Measurements from ENCODE around the gene ATE1.

Gene ATE1

DNA sequence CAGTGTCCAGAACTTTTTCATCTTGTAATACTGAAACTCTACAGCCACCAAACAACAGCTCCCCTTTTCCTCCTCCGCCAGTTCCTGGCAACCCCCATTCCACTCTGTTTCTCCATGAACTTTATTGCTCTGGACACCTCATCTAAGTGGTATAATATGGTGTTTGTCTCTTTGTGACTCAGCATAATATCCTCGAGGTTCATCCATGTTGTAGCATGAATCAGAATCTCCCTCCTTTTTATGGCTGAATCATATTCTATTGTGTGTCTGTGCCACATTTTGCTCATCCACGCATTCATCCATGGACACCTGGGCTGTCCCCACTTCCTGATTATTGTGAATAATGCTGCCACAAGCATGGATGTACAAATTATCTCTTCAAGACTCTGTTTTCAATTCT is 205.2 kb downstream of the ATE1 start:
- no peak for DNase-seq (ENCODE audit: extremely low read depth, low read depth)
- TF ChIP-seq, protein P1, sequence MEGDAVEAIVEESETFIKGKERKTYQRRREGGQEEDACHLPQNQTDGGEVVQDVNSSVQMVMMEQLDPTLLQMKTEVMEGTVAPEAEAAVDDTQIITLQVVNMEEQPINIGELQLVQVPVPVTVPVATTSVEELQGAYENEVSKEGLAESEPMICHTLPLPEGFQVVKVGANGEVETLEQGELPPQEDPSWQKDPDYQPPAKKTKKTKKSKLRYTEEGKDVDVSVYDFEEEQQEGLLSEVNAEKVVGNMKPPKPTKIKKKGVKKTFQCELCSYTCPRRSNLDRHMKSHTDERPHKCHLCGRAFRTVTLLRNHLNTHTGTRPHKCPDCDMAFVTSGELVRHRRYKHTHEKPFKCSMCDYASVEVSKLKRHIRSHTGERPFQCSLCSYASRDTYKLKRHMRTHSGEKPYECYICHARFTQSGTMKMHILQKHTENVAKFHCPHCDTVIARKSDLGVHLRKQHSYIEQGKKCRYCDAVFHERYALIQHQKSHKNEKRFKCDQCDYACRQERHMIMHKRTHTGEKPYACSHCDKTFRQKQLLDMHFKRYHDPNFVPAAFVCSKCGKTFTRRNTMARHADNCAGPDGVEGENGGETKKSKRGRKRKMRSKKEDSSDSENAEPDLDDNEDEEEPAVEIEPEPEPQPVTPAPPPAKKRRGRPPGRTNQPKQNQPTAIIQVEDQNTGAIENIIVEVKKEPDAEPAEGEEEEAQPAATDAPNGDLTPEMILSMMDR (IDR thresholded peaks at IDR 0.05; ENCODE audit: low read depth, low read length, missing control alignments) = no peak
- H3K4me3 ChIP-seq (replicated peaks; ENCODE audit: low read depth, low read length) = no peak overlapping the region

DNA sequence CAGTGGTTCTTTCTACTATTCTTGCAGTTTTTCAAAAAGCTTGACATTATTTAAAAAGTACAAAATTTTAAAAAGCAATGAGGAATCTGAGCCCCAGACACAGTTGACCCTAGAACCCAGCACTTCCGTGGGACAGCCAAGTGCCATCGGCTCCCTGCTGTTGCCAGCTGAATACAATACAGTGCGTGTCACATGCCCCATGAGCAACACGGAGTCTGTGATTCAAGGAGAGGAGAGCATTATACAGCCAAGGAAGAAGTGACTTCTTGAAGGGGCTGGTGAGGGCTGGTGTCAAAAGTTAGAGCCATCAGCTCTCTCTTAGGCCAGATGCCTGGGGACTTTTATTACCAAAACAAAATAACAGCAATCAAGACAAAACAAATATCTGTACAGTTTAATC is 206.6 kb downstream of the ATE1 start:
- no peak overlapping the region for H3K4me3 ChIP-seq (replicated peaks; ENCODE audit: low read depth, low read length)
- TF ChIP-seq, protein P1 (IDR thresholded peaks at IDR 0.05; ENCODE audit: low read depth, low read length, missing control alignments) = no peak
- DNase-seq (ENCODE audit: extremely low read depth, low read depth) = no peak

DNA sequence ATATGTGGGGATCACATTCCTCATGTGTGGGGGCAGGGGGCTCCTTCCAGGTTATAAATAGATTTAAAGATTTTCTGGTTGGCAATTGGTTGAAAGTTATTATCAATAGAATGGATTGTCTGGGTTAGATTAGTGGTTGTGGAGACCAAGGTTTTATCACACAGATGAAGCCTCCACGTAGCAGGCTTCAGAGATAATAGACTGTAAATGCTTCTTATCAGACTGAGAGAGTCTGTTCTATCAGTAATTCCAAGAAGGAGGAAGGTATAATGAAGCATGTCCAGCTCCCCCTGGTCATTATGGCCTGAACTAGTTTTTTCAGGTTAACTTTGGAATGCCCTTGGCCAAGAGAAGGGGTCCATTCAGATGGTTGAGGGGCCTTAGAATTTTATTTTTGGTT is 211.9 kb downstream of the ATE1 start:
- TF ChIP-seq, protein P1 (IDR thresholded peaks at IDR 0.05; ENCODE audit: low read depth, low read length, missing control alignments) = no peak
- no peak overlapping the region for H3K4me3 ChIP-seq (replicated peaks; ENCODE audit: low read depth, low read length)
- DNase-seq (ENCODE audit: extremely low read depth, low read depth) = no peak

DNA sequence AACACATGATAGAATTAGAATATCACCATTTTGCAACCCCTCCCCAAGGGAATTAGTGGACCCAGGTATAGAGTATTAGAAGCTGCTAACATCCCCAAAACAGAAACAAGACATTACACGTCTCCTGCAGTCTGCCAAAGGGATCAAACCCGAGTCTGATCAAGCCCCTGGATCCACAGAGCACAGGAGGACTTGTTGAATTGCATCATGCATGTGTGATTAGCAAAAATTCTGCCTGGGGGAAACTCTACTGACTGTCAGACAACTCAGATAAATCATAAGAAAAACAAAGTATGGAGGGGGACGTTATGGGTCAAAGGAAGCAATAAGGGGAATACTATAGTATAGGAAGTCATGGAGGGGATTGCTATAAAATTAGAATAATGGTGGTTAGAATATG is 212.8 kb downstream of the ATE1 start:
- no peak overlapping the region for H3K4me3 ChIP-seq (replicated peaks; ENCODE audit: low read depth, low read length)
- TF ChIP-seq, protein P1 (IDR thresholded peaks at IDR 0.05; ENCODE audit: low read depth, low read length, missing control alignments) = no peak
- no peak for DNase-seq (ENCODE audit: extremely low read depth, low read depth)

DNA sequence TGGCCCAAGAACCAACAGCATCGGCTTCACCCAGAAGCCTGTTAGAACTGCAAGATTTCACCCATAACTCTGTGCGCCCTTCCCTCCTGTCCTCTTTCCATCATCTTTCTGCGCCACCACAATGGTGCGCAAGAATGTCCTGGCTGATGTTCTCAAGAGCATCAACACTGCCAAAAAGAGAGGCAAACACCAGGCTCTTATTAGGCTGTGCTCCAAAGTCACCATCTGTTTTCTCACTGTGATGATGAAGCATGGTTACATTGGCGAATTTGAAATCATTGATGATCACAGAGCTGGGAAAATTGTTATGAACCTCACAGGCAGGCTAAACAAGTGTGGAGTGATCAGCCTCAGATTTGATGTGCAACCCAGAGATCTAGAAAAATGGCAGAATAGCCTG is 214.3 kb downstream of the ATE1 start:
- TF ChIP-seq, protein P1 (IDR thresholded peaks at IDR 0.05; ENCODE audit: low read depth, low read length, missing control alignments) = no peak
- no peak for DNase-seq (ENCODE audit: extremely low read depth, low read depth)
- no peak overlapping the region for H3K4me3 ChIP-seq (replicated peaks; ENCODE audit: low read depth, low read length)

DNA sequence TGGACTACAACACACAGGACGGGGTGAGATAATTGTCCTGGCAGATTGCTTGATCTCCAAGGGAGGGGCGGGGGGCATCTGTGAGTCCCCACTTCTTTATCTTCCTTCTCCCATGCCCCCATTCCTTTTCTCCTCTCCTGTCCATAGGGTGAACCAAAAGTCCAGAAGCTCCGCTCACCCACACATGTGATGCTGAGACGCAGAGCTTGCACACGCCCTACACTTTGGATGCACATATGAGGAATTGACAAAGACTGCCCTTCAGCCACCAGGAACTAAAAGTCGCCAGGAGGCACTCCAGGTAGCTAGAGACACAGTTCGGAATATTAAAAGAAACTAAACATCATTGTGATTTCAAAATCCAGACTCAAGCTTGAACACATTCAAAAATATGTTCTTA is 216.9 kb downstream of the ATE1 start:
- no peak overlapping the region for H3K4me3 ChIP-seq (replicated peaks; ENCODE audit: low read depth, low read length)
- TF ChIP-seq, protein P1 (IDR thresholded peaks at IDR 0.05; ENCODE audit: low read depth, low read length, missing control alignments) = no peak
- DNase-seq (ENCODE audit: extremely low read depth, low read depth) = no peak

DNA sequence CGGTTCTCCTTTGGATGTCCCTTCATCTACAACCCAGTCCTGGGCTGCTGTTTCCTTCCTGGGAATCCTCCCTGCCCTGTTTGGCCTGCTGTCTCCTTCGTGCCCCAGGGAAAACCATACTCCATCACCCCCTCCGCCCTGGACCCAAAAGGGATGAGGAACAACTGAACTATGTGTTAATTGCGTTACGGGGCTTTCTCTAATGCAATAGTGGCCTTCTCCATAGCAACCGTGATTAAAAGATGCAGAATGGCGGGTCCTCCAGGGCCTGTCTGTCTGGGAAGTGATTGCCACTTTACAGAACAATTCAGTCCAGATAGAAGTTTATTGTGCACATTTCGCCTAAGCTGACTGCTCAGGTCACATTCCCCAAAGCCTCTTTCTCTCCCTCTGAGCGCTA is 217.6 kb downstream of the ATE1 start:
- TF ChIP-seq, protein P1 (IDR thresholded peaks at IDR 0.05; ENCODE audit: low read depth, low read length, missing control alignments) = no peak
- no peak overlapping the region for H3K4me3 ChIP-seq (replicated peaks; ENCODE audit: low read depth, low read length)
- no peak for DNase-seq (ENCODE audit: extremely low read depth, low read depth)

Data from HFF-Myc (cell line).